ENCODE data around the gene MRFAP1L1.

DNA sequence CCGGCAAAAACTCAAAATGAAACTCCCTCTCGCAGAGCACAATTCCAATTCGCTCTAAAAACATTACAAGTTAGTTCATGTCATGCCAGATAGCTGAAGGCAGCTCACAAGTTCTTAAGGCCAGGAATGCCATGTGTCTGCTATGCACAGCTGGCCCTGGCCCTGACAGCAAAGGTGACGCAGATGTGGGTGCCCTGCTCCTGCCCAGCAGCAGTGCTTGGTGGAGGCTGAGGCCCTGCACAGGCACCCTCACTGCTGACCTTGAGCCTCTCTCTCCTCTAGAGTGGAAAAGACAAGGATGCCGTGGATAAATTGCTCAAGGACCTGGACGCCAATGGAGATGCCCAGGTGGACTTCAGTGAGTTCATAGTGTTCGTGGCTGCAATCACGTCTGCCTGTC is 13.1 kb downstream of the MRFAP1L1 start:
- TF ChIP-seq, protein P1, sequence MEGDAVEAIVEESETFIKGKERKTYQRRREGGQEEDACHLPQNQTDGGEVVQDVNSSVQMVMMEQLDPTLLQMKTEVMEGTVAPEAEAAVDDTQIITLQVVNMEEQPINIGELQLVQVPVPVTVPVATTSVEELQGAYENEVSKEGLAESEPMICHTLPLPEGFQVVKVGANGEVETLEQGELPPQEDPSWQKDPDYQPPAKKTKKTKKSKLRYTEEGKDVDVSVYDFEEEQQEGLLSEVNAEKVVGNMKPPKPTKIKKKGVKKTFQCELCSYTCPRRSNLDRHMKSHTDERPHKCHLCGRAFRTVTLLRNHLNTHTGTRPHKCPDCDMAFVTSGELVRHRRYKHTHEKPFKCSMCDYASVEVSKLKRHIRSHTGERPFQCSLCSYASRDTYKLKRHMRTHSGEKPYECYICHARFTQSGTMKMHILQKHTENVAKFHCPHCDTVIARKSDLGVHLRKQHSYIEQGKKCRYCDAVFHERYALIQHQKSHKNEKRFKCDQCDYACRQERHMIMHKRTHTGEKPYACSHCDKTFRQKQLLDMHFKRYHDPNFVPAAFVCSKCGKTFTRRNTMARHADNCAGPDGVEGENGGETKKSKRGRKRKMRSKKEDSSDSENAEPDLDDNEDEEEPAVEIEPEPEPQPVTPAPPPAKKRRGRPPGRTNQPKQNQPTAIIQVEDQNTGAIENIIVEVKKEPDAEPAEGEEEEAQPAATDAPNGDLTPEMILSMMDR (IDR thresholded peaks at IDR 0.05) = no peak
- TF ChIP-seq EZH2 (IDR thresholded peaks at IDR 0.05) (no peak), EZH2phosphoT487 (IDR thresholded peaks at IDR 0.05) (no peak)

Data from neural progenitor cell (in vitro differentiated cells).